ENCODE results near the gene COL5A2.

Gene COL5A2

GRCh38 chr2:189050165-189050712, 129.3 kb downstream of the COL5A2 start:
- DNase-seq (ENCODE audit: low read depth, low spot score) = no peak

GRCh38 chr2:189049709-189050164, 129.8 kb downstream of the COL5A2 start:
- no peak for DNase-seq (ENCODE audit: low read depth, low spot score)

- DNase-seq (ENCODE audit: low read depth, low spot score) = no peak
Measured at GRCh38 chr2:189048189-189048588, 131.4 kb downstream of the COL5A2 start.

DNA sequence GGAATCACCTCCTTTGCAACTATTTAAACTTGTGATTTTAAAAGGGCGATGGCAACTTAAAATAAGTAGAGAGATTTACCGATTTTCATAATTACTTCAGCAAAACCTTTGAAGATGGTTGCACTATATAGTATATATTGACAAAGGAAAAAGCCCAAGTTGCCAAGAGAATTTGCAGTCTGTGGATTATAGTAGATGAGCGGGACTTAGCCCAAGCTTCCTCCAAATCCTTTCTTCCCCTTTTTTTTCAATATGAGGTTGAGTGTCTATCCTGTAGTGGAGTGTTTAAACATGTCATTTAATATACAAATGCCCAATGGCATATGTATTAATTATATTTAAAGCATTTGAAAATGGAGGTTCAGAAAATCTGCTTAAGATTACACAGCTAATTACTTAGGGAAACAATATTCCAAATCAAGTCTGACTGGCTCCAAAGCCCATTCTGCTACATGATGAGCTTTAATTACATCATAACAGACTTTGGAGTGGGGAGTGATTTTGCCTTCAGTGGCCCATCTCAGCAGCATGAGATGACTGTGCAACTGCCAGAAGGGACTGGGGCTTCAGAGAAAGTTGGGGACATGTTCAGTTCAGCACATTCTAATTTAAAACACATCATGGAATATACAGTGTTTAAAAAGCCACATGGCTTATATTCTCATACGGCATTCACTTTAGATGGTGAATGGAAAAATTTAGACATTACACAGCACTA, 132.2 kb downstream of the COL5A2 start:
- no peak for DNase-seq (ENCODE audit: low read depth, low spot score)

GRCh38 chr2:189046320-189046719, 133.2 kb downstream of the COL5A2 start:
- no peak for DNase-seq (ENCODE audit: low read depth, low spot score)

DNA sequence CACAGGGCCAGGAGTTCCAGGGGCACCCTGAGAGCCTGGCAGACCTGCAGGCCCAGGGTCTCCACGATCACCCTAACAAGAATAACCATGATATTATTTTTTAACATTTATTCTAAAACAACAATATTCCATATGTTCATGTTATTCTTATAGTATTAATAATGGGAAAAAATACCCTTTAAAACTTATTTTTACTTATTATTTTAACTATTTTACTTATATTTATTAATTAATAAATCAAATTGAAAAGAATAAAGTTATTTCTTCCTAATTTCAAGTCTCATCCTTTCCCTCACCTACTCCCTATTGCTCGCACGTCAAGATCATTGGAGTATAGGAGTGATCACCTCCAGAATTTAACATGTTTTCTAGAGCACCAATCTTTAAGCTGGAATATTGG, 133.7 kb downstream of the COL5A2 start:
- no peak for DNase-seq (ENCODE audit: low read depth, low spot score)

DNA sequence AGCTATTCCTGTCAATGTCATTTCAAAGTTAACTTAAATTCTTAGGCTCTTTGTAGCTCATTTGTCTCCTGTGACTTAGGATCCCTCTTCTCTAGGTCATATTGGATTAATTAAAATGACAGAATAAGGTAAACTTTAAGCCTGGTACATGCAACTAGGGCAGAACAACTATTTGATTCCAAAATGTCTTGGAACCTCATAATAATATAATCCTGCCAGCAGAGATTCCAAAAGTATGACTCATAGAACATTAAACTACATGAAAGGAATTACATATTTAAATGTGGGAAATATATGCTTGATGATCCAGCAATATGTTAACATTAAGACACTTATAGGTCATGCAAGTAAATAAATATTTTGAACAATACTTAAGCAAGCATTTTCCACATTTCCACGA, 142.0 kb downstream of the COL5A2 start:
- peak; percentile 28 for DNase-seq (ENCODE audit: low read depth, low spot score)

GRCh38 chr2:189024901-189025618, 154.5 kb downstream of the COL5A2 start:
- DNase-seq (ENCODE audit: low read depth, low spot score) = peak; percentile 14

- no peak for DNase-seq (ENCODE audit: low read depth, low spot score)
Measured at GRCh38 chr2:189022492-189022891, 157.1 kb downstream of the COL5A2 start.

DNA sequence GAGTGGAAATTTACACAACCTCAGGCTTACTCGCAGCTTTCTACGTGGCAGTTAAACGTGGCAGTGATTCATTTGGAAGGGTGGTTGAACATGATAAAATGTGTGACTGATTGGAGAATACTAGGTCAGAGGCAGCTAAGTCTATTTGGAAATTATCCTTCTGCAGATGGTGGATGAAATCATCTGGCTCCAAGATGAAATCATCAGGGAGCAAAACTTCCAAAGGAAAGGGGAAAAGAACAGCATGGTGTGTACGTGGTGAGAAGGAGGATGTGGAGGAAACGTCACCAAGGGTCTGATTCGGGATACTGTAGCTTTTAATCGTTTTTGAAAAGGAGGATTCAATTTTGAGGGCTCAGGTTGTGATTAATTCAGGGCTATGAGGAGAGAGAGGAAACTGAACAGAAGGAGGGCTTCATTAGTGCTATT, 157.5 kb downstream of the COL5A2 start:
- DNase-seq (ENCODE audit: low read depth, low spot score) = no peak

DNA sequence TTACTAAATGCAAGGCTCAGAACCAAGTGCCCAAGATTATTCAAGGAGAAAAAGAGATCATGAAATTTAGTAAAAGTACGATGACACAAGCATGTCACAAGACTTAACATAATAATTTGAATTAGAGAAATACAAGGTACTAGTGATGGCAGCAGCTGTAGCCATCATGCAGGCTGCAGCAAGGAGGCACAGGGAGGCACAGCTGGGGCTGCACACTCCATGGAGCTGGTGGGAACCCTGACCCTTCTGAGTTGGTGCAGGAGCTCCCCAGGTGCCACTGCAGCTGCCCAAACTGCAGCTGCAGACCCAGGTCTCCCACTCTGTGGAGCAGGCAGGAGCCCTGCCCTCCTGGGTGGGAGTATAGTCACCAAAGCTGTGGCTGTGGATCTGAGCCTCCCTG, 159.4 kb downstream of the COL5A2 start:
- no peak for DNase-seq (ENCODE audit: low read depth, low spot score)

DNA sequence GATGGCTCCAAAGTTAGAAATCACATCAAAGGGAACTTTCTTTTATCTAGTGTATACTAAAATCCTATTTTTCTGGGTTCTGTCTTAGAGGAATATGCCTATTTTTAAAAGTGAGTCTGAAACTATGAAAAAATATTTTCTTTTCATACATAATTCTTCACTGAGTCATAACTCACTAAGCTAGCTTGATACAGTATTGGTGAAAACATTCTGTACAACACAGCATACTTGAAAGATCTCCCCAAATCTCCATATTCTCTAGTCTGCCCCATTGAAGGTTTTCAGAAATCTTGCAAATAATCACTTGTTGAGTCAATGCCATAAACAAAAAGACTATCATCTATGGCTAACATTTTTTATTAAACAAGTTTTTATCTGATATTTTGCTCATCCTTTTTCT, 160.9 kb downstream of the COL5A2 start:
- DNase-seq (ENCODE audit: low read depth, low spot score) = no peak

DNA sequence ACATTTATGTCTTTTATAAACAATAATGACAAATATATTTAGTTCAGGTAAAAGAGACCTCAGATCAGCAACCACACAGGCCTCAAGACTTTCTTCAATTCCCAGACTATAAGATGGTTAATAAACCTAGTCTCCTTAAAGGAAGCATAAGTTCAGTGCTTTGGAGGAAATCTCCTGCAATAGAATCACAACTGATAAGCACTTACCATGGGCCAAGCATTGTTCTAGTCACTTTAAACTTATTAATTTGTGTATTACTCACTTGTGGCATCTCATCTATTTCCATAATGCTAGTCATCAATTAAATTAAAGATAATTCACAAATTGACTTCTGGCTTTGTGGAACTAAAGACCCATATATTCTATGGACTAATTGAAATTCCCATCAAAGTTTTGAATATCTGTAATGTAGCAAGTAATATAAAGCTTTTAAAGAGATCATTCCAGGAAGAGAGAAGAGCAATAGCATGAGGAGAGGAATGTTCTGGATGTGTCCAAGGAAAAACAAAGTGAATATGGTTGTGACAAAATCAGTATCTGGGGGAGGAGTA, 163.2 kb downstream of the COL5A2 start:
- DNase-seq (ENCODE audit: low read depth, low spot score) = no peak

GRCh38 chr2:189015359-189015758, 164.2 kb downstream of the COL5A2 start:
- DNase-seq (ENCODE audit: low read depth, low spot score) = no peak

GRCh38 chr2:189014449-189015138, 165.0 kb downstream of the COL5A2 start:
- DNase-seq (ENCODE audit: low read depth, low spot score) = no peak

DNA sequence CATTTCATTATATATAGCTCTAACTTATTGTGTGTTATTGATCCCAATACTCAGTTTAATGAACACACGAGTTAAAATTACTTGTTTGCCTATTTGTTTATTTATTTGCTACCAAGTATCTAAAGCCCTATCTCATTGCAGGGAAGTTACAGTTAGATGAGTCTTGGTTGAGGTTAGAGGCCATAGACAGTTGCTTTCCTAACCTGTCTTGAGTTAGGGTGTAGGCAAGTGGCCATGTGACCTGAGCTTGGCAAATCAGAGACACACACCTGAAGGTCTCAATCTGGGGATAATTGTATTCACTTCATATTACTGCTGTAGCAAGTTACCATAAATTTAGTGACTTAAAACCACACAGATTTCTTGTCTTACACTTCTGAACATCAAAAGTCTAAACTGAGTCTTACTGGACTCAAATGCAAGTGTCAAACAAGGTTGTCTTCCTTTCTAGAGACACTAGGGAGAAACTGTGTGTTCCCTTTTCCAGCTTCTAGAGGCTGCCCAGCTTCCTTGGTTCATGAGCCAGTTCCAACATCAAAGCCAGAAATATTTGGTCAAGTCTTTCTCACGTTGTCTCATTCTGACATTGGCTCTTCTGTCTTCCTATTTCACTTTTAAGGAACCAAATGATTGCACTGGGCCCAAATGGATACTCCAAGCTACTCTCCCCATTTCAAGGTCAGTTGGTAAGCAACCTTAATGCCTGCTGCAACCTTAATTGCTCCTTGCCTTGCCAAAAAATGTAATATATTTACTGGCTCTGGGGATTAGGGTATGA, 165.7 kb downstream of the COL5A2 start:
- DNase-seq (ENCODE audit: low read depth, low spot score) = no peak

GRCh38 chr2:189013031-189013430, 166.5 kb downstream of the COL5A2 start:
- no peak for DNase-seq (ENCODE audit: low read depth, low spot score)

- no peak for DNase-seq (ENCODE audit: low read depth, low spot score)
Measured at GRCh38 chr2:189012351-189012750, 167.2 kb downstream of the COL5A2 start.

GRCh38 chr2:189010536-189010935, 169.0 kb downstream of the COL5A2 start:
- no peak for DNase-seq (ENCODE audit: low read depth, low spot score)

GRCh38 chr2:189008555-189009262, 170.9 kb downstream of the COL5A2 start:
- DNase-seq (ENCODE audit: low read depth, low spot score) = no peak

GRCh38 chr2:189002079-189002478, 177.5 kb downstream of the COL5A2 start:
- DNase-seq (ENCODE audit: low read depth, low spot score) = no peak
